Amniotic epithelial cell (primary cell): ENCODE measurements around the gene IQGAP2.

Experiments
- DNase-seq: peaks from one replicate; pipeline ENCODE4 v3.0.0-alpha.2; 2010; ENCODE audit warnings: low read depth

The IQGAP2 gene

DNA sequence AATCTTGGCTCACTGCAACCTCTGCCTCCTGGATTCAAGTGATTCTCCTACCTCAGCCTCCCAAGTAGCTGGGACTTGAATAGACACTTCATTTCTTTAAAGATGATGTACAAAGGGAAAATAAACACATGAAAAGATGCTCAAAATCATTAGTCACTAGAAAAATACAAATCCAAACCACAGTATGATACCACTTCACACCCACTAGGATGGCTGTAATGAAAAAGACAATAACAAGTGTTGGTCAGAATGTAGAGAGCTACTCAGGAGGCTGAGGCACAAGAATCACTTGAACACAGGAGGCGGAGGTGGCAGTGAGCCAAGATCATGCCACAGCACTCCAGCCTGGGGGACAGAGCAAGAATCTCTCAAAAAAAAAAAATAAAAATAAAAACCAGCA is 207.1 kb downstream of the IQGAP2 start:
- no peak for DNase-seq

DNA sequence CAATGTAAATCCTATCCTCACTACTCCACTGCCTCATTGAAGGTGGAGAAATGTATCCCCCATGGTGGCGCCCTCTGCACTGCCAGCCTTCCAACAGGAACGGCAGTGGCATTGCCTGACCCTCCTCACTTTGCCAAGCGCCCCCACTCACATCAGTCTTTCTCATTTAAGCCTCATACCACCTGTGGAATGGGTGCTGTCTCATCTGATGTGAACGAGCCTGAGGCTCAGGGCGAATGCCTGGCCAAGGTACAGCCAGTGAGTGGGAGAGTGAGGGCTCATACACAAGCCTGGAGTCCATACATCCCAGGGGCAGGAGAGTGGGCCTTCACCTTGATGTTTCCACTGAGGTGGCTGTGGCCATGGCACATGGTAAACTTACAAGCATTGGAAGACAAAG is 209.9 kb downstream of the IQGAP2 start:
- DNase-seq, result no peak

DNA sequence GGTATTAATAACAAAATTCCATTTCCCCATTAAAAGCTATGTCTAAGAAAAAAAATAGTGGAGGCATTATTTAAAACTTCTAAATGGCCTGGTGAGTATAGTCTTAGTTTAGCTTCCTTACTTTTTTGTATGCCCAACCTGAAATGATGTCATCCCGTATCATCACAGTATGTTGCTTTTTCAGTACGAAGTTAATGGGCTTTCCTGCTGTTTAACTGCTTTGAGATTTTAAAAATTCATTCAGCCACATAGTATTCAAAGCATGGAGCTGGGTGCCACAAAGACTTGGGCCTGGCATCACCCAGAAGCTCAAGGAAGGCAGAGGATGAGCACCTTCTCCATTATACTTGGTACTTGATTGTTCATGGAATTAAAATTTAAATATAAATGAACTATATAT is 212.7 kb downstream of the IQGAP2 start:
- no peak for DNase-seq

DNA sequence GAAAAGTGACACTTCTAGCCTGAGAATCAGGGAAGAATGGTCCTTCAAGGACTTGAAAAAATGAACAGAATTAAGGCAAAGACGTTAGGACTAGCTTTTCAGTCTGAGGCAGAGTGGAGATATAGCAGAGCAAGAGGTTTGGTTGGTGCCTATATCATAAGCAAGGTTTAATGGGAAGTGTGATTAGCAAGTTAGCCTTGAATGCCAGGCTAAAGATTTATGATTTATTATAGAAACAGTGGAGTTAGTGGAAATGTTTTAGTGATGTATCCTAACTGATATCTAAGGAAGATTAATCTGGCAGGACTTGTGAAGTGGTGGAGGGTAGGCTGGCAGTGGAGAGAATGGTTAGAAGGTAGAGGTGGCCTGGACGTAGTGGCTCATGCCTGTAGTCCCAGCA is 213.1 kb downstream of the IQGAP2 start:
- no peak for DNase-seq

DNA sequence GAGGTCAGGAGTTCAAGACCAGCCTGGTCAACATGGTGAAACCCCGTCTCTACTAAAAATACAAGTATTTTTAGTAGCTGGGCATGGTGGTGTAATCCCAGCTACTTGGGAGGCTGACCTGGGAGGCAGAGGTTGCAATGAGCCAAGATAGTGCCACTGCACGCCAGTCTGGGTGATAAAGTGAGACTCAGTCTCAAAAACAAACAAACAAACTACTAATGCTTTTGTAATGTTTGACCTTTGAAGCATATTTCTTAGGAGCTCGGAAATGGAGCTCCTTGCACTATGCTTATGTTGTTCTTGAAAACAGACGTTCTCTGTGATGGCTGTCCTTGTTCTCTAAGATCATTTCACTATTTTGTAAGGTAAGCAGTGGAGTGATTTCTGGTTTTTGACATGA is 214.1 kb downstream of the IQGAP2 start:
- no peak for DNase-seq

DNA sequence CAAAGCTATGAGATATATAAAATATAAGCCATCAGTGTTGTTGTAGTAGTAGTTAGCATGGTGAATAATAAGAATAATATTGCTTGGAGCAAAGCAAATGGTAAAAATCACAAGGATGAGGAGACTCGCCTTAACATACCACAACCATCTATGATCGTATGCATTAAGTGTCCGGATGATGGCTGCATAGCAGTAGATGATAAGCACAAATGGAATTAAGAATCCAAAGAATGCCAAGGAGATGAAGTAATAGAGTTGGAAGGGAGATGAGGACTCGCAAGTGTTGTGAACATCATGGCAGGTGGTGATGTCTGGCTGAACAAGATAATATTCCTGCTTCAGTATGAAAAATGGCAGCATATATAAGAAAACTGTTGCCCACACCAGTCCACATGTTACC is 214.6 kb downstream of the IQGAP2 start:
- DNase-seq, result peak; percentile 60

DNA sequence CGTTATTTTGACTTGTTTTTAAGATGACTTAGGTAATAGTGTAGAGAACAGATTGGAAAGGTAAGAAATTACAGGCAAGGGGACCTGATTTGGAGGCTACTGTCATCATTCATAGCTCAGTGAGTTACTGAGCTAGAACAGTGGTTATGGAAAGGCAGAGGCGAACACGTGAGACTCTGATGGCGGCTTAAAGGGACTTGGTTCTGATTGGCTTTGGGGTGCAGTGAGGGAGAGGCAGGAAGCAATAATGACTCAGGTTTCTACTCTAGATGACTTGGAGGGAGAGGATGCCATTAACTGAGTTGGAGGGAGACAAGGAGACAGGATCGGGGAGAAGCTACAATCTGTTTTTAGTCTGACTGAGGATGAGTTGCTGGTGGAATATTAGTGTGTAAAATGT is 217.1 kb downstream of the IQGAP2 start:
- DNase-seq, result no peak

DNA sequence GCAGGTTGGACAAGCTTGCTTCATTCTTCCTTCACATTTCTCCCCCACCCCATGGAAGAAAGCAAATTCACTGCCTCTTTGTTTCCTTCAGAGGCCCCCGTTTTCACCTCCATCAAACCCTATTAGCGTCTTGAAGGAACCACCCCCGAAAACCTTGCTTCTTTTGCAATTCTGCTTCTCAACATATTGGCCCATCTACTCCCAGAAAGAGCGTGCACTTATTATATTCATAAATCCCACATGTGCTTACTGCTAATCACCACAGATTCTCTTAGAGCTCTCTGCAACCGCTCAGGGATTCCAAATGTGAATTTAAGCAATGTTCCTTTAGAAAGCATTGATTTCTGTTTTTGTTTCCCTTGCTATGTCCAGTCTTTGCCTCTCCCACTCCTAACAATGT is 219.0 kb downstream of the IQGAP2 start:
- no peak for DNase-seq

DNA sequence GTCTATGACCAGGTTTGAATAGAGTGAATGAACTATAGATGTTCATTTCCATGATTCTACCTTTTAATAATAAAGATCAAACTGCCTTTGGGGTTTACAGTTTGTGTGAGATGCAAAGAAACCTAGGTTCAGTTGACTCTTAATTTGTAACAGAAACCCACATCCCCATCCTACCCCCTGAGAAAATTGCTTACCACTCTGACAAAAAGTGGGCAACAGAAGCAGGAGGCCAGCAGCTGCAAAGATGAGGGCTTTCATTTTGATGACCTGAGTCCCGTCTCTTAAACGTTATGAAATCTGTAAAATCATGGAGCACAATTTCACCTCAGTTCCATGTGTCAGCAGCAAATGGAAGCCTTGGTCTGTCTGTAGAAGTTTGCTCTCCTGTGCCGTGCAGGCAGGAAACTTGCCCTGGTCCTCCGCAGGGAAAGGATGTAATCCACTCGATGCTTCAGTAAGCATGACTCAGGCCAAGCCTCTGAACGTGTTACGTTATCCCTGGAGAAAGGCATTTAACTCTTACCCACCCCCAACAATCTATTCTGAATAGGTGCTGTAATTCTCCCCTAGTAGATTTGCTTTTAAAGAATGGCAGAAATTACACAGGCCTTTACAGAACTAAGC is 220.0 kb downstream of the IQGAP2 start, which contains the start of gene F2RL2:
TSS of gene F2RL2 (minus strand) at position 431 of the 624 bp plus-strand sequence. CDS start at position 258, 173 bp downstream.
- DNase-seq, result peak; percentile 62

DNA sequence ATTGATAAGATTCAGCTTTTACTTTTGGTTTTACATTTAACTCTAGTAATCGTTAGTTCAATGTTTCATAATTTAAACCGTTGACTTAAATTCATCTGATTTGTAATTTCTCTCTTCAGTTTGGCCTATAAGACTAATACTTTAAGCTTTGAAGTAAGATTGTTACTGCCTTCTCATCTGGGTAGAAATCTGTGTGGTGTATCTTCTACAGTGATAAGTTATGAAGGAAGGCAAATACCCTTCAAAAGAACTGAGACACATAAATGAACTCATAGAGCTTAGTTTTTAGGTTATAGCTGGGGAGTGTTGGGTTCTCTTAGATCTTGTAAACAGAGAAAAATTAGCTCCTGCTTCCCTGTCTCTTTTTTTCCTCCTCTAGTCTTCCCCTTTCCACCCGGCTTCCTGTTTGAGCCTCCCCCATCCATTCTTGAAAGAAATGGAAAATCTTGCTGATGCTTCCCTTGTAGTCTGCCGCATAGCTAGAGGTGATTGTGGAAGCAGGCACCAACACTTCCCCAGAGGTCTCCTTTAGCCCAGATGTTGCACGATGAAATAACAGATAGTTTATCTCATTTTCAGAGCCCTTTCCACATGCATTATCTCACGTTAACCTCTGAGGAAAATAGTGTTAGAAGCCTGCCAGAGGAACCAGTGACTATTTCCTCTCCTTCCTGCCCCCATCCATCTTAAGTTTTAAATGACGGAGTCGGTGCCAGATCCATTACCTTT is 222.2 kb downstream of the IQGAP2 start:
- DNase-seq, result no peak

DNA sequence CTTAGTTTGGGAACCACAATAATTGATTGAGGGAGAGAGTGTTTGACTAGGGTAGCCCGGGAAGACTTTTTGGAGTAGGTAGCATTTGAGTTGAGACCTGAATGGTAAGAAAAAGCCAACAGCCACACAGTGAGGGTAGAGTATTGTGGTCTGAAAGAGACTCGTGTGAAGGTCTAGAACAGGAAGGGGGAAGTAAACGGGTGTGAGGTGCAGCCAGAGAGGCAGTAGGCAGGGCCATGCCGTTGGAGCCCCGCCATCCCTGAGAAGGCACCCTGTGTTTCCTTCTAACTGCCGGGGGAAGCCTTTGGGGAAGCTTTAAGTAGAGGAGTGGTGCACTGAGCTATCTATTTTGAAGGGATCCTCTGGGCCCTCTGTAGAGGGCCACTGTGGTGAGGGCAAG is 223.7 kb downstream of the IQGAP2 start:
- DNase-seq, result no peak

DNA sequence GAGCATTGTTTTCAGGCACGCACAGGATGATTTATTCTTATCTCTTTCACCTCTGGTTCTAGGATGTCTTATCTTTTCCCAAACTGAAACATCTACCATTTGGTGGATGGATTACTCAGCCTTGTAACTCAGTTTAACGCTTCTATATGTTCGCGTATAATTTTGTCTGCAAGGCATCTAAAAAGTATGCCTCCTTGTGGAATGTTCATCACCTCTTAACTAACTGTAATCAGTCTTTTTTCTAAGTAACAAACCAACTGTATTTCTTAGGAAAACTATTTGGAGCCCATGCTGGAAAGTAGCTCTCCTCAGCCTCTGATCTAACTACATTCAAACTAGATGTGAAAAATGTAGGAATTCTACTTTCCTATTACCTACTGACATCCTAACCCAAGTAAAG is 231.6 kb downstream of the IQGAP2 start:
- DNase-seq, result no peak

DNA sequence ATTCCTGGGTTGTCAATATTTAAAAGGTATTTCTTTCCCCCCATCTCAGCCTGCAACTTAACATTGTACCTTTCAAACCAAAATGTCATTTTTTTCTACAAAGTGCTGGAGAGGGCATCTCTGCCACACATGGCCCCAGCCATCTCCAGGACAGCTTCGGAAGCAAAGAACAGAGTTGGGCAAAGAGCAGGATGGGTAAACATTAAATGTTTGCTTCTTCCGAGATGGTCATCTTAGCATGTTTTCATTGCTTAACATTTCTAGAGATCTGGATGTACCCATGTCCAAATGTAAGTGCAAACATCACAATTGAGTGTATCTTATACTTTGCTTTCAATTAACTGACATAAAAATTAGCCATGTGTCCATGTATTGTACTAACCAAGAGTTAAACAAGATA is 234.4 kb downstream of the IQGAP2 start:
- DNase-seq, result no peak

DNA sequence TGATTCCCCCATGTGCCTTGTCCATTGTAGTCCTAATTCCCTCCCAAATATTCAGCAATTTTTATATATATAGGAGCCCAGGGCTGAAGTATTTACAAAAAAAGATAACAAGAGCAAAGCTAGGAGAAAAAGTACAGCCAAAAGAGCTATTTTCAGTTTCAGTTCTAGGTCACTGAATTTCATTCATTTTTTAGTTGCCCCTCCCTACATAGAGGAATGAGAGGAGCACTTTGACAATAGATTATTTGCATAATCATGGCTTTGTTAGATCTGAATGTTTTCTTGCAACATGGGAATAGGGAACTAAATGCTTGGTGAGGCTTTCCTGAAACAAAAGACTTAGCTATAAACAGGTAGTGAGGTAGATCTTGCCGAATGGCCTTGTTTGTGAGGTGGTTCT is 235.4 kb downstream of the IQGAP2 start:
- DNase-seq, result no peak

DNA sequence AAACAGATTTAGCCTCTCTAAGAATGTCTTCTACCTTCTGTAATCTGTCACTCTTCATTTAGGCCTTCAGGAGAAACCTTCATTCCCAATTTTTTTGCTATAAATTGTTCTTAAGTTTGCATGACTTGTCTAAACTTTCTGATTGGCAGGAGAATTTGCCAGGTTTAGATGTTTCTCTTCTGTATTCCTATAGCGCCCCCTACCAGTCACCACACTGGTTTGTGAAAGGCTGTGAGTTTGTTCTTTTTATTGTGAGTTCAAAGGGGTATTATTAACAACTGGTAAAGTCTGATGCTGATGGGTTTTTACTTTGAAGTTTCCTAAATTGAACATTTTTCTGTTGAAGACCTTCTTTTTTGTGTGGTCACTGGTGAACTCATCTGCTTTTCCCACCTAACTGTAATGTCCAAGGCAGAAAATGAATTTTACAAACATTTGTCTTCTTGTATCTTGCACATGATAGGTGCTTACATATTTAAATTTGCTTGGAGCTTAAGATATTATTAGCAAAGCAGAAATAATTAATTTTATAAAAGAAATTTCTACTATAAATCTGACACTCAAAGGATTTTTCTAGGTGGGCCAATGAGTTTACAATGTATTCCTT is 238.5 kb downstream of the IQGAP2 start:
- DNase-seq, result peak; percentile 63

DNA sequence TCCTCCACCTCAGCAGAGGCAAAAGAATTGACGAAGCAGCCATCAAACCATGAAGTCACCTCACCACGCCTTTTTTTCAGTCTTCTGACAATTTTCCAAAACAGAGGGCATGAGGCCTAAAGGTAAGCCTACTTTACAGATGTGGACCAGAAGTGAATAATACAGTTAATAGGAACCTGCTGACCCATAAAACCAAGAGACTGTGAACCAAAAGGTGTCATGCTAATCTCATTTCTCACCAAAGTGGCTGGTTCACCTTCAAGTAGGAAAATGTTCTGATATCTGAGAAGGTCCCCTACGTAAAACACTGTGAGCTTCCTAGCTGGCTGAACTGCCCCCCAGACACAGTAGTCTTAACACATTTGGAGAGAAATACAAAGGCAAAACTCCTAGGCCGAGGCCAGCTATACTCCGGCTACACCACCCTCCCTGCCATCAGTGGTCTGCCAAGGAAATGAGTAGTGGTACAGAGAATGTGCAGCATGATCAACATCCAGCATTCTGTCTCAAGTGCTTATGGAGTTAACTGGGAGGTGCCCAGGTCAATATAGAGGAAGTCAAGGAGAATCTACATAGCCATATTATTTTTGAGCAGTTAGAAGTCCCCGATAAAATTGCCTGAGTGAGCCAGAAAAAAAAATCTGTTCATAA is 239.4 kb downstream of the IQGAP2 start:
- DNase-seq, result no peak

DNA sequence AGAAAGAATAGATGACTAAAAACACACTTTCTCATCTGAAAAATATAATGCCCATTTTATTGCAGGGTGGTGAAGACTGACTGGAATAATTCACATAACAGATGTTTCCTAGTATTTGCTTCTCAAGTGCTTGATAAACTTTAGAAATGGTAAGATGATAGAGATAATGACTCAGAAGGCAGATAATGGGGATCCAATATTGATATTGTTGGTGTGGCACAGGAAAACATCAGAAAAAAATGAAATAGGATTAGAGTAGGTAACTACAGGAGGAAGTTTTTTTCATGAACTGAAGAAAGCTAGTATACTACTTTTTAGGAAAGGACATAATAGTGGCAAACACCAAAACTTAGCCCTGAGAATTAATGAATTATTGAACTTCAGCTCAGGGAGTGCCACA is 240.3 kb downstream of the IQGAP2 start:
- no peak for DNase-seq

DNA sequence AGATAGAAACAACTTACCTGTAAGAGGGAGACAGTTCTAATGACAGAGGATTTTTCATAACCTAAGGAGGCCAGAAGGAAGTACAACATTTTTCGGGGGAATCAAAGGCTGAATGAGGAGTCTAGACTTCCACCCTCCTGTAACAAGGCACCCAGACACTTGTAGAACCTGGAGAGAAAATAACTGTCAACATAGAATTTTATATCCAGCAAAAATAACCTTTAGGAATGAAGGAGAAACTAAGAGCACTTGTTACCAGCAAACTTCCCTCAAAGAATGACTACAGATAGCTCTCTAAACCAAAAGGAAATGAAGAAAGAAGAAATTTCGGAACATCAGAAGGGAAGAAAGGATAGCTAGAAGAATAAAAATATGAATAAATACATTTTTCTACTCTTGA is 246.1 kb downstream of the IQGAP2 start:
- no peak for DNase-seq

DNA sequence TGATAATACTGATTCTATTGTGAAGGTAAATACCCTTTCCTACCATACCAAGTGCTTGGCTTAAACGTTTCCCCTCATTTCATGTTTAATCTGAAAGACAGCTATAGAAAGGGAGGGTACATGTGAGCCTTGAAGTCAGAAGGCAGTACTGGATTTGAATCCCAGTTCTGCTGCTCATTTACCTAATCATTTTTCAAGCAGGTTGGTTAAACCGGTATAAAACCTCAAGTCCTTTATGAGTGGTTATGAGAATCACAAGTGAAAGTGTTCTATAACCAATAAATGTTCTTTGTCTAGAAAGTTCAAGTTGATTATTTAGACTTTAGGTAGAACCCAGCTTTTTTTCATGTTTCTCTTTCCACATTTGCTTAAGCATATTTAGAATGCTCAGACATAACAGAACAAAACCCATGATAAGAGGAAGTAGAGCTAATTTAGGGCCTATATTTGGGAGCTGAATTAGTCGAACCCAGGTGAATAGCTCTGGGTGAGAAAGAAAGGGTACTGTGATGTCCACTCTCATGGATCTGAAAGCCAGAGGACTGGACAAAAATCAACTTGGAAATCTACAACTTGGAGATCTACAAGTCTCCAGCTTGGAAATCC is 249.8 kb downstream of the IQGAP2 start:
- DNase-seq, result no peak

DNA sequence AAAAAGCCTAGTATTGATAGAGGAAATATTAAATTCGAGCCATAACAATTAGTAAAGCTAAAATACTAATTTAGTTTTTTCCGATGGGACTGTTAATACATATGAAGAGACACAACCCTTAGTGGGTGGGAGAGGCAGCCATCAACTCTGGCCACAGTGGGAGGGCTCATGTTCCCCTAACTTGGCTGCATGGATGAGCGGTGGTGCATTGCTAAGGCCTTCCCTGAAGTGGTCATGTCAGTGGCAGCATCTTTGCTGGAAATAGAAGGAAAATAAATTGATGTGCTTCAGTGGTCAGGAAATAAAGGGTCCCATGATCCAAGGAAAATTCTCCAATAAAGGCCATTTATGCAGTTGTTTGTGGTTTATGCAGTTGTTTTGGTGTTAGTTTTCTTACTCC is 254.0 kb downstream of the IQGAP2 start:
- DNase-seq, result no peak

DNA sequence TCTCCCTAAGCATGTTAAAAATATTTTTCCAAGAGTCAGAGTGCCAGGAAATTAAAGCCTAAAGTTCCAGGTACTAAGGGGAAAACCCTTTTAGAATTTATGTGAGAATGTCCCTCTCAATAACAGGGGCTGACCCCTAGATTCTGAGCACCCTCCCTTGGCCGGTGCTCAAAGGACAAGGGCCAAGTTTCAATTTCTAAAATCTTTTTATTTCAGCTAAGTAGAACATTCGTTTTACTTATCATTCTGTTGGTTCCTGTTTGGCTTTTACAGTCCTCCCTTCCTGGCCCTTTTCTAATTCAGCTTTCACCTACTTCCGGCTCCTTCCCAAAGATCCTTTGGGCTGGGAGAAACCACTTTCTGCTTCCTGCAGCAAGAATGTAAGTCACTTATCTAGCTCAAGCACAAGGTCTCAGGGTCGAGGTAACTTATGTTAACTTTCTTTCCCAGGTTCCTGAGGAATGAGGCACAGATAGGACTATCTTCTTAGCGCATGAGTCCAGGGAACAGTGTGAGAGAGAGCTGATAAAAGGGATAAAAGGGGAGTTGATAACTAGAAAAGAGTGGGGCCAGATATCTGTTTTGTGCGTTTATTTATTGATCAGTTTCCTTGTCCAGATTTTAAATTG is 254.7 kb downstream of the IQGAP2 start:
- DNase-seq, result peak; percentile 18

DNA sequence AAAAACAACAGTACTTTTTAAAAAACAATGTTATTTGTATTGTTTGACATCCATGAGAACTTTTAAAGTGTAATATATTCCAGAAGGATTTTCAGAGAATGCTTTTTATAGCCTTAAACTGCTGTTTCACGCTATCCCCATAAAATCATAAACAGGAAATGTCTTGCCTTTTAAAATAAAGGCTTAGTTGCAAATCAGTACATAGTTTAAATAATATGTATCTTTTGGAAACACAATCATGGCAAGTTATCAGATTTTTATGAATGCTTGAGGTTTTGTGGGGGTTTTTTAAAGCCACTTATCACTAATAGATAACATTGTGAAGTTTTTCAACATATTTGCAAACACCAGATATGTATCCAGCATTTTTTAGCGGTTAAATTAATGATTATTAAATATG is 257.3 kb downstream of the IQGAP2 start:
- peak; percentile 75 for DNase-seq
